BLaER1 (cell line): ENCODE measurements around the gene TSPAN18.
A peak's percentile ranks its signal among the peaks of the same experiment; 100 is the strongest.

Experiments used
- H3K27ac ChIP-seq: shearing (Covaris generic); formaldehyde crosslinking; 2 replicates; pipeline ENCODE4 v1.8.1; 2022
- H3K27me3 ChIP-seq: shearing (Covaris generic); formaldehyde crosslinking; 2 replicates; pipeline ENCODE4 v1.8.1; 2022
- H3K36me3 ChIP-seq: shearing (Covaris generic); formaldehyde crosslinking; 2 replicates; pipeline ENCODE4 v1.8.1; 2022
- H3K4me1 ChIP-seq: shearing (Covaris generic); formaldehyde crosslinking; 2 replicates; pipeline ENCODE4 v1.8.1; 2022
- H3K4me2 ChIP-seq: shearing (Covaris generic); formaldehyde crosslinking; 2 replicates; pipeline ENCODE4 v1.8.1; 2022
- H3K4me3 ChIP-seq: shearing (Covaris generic); formaldehyde crosslinking; 2 replicates; pipeline ENCODE4 v1.8.1; 2022
- H3K9ac ChIP-seq: shearing (Covaris generic); formaldehyde crosslinking; 2 replicates; pipeline ENCODE4 v1.8.1; 2022
- H3K9me3 ChIP-seq: shearing (Covaris generic); formaldehyde crosslinking; 2 replicates; pipeline ENCODE4 v1.8.1; 2022
- H4K20me1 ChIP-seq: shearing (Covaris generic); formaldehyde crosslinking; 2 replicates; pipeline ENCODE4 v1.8.1; 2022
- Cebpa-rat ChIP-seq: shearing (Covaris generic); IDR thresholded peaks from 2 replicates; pipeline ENCODE4 v1.8.1; 2022

The TSPAN18 gene

DNA sequence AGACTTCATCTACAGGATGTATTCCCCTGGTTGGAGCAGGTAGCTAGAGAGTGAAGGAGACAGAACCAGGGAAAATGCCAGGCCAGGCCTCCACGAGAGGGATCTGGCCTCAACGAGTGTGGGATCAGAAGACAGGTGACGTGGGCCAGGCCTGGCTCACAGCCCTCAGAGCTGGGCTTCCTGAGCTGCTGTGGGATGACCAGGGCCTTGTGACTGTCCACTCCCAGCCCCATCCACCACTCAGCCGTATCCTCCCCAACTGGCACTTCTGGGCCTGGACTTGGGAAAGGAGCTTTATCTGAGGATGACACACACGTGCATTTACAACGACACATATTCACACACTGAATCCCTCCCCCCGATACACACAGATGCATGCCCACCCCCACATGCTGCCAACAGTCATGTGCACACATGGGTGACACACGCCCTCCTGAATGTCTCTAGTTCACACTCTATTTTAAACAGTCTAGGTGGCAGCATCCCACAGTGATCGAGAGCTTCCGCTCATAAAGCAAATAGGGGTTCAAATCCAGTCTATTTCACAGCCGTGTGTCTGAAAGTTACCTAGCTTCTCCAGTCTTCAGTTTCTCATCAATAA lies 130.8 kb downstream of the TSPAN18 start:
- H3K4me1 ChIP-seq = peaks cover 52% of the 10 kb centered on the region
- no peaks in the 10 kb centered on the region for H3K36me3 ChIP-seq
- TF ChIP-seq Cebpa-rat = no peak
- H3K9me3 ChIP-seq = no peaks in the 10 kb centered on the region
- peak overlapping the region; percentile 66 for H3K27ac ChIP-seq
- H3K27me3 ChIP-seq = peaks cover 13% of the 10 kb centered on the region
- no peak overlapping the region for H3K4me3 ChIP-seq
- peak overlapping the region; percentile 2; the same call in 1 of the 2 replicates for H3K9ac ChIP-seq
- H3K4me2 ChIP-seq = peak overlapping the region; percentile 56
- H4K20me1 ChIP-seq = peaks cover 8% of the 10 kb centered on the region; the same call in 1 of the 2 replicates

DNA sequence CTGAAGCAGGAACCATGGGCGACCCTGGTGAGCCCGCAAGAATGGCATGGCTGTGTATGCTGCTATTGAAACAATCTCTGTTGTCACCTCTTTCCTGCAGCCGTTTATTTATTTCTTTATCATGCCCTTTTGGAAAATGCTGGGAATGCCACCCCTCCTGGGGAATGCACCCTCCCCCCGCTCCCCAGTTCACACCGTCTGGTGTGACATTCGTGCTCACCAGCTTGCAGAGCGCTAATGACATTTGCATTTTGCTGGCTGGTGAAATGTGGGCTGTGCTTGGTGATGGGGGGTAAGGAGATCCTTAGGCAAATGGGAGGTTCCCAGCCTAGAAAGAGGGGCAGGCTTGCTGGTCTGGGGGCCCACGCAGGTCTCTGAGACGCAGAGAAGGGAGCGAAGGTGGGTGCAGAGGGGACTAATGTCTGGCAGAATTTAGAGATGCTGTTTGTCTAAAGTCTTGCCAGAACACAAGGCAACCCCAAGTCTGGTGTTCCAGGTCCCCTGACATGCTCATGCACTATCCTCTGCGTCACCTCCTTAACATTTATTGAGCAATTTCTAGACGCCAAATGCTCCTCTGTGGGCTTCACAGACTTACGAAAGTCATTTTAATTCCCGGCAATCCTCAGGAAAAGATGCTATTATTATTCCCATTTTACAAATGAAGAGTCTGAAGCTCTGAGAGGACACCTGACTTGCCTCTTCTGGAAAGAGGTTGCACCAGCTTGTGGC lies 132.2 kb downstream of the TSPAN18 start:
- Histone ChIP-seq H3K4me1 (peaks cover 55% of the 10 kb centered on the region), H4K20me1 (peaks cover 17% of the 10 kb centered on the region; the same call in 1 of the 2 replicates)
- no peak for TF ChIP-seq Cebpa-rat

DNA sequence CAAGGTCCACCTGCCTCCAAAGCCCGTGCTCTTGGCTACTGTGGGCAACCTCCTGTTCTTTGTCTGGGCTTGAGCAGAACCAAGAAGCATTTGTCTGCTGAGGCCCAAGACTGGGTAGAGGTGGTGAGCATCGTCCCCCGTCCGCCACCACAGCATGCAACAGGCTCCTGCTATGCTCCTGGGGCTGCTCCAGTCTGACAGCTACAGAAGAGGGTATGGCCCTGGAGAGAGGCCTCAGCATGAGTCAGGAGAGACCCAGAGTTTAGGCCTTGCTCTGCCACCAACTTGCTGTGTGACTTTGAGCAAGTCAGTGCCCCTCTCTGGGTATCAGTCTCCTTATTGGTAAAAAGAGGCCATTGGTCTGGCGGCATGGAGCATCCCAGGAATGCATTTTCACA lies 132.8 kb downstream of the TSPAN18 start:
- no peak overlapping the region for H3K27ac ChIP-seq
- no peaks in the 10 kb centered on the region for H3K9me3 ChIP-seq
- no peak overlapping the region for H3K4me2 ChIP-seq
- no peak overlapping the region for H3K4me3 ChIP-seq
- peaks cover 17% of the 10 kb centered on the region; the same call in 1 of the 2 replicates for H4K20me1 ChIP-seq
- H3K27me3 ChIP-seq = peaks cover 23% of the 10 kb centered on the region
- peaks cover 55% of the 10 kb centered on the region for H3K4me1 ChIP-seq
- no peak for TF ChIP-seq Cebpa-rat
- no peaks in the 10 kb centered on the region for H3K36me3 ChIP-seq
- no peak overlapping the region for H3K9ac ChIP-seq

More for the DNA sequence above, 132.2 kb downstream of the TSPAN18 start:
- Histone ChIP-seq H3K27me3 (peaks cover 23% of the 10 kb centered on the region), H3K4me2 (peak overlapping the region; percentile 56), H3K9ac (no peak overlapping the region), H3K9me3 (no peaks in the 10 kb centered on the region), H3K4me3 (no peak overlapping the region), H3K36me3 (no peaks in the 10 kb centered on the region), H3K27ac (0 out of 2 replicates have a peak overlapping the region, but pooled peaks have one; percentile 66)

DNA sequence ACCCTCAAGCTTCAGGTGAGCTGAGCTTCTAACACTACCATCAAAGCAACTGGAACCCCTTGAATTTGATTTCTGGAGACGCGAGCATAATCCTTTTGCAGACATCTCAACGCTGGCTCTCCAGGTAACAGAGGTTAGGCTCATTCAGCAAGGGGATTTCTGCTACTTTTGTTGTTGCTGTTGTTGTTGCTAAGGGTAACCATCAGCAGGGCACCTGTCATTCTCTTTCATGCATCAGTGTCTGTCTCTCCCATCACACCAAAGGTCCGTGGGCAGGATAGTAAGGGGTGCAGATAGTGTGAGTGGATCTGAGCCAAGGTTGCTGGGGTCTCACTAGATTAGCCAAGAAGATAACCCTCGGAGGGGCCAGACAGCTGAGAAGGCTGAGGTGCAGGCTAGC lies 133.6 kb downstream of the TSPAN18 start:
- Histone ChIP-seq H3K27ac (no peak overlapping the region), H3K9me3 (no peaks in the 10 kb centered on the region), H3K4me3 (no peak overlapping the region), H3K4me2 (no peak overlapping the region), H4K20me1 (peaks cover 17% of the 10 kb centered on the region; the same call in 1 of the 2 replicates), H3K27me3 (peaks cover 23% of the 10 kb centered on the region), H3K9ac (no peak overlapping the region), H3K36me3 (no peaks in the 10 kb centered on the region), H3K4me1 (peaks cover 55% of the 10 kb centered on the region)
- no peak for TF ChIP-seq Cebpa-rat

DNA sequence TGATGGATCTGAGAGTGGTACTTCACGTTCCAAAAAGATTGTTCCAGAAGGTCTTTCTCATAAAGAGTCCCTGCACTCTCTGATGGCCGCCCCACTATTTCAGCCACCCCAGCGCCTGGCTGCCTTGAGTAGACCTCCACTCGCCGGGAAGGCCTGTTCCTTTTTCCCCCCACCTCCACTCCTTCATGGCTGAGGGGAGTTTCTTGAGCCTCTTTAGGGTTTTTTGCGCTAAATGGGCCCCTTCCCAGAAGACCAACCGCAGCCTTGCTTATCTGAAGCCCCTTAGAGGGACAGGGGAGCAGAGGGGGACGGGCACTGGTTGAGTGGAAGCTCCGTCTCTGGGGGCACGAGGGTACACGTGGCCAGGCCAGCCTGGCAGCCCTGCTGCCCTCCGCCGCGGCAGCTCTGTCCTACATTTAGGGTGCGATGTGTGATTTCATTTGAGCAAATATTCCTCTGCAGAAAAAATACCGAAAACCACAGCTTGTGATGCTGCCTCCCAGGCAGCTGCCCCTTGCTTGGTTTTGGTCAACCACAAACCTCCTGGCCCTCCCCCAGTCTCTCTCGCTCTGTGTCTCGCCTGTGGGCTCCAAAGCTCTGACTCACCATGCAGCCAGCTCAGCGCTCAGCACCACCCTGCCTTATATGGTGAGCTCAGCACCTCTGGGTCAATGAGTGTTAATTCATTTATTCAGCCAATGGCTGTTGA lies 135.2 kb downstream of the TSPAN18 start:
- Histone ChIP-seq H3K27me3 (peaks cover 30% of the 10 kb centered on the region), H3K9me3 (no peaks in the 10 kb centered on the region), H3K9ac (no peak overlapping the region), H4K20me1 (peaks cover 17% of the 10 kb centered on the region; the same call in 1 of the 2 replicates), H3K4me2 (peak overlapping the region; percentile 85), H3K4me1 (peaks cover 47% of the 10 kb centered on the region), H3K36me3 (no peaks in the 10 kb centered on the region), H3K27ac (no peak overlapping the region), H3K4me3 (0 out of 2 replicates have a peak overlapping the region, but pooled peaks have one; percentile 9)
- TF ChIP-seq Cebpa-rat = no peak

DNA sequence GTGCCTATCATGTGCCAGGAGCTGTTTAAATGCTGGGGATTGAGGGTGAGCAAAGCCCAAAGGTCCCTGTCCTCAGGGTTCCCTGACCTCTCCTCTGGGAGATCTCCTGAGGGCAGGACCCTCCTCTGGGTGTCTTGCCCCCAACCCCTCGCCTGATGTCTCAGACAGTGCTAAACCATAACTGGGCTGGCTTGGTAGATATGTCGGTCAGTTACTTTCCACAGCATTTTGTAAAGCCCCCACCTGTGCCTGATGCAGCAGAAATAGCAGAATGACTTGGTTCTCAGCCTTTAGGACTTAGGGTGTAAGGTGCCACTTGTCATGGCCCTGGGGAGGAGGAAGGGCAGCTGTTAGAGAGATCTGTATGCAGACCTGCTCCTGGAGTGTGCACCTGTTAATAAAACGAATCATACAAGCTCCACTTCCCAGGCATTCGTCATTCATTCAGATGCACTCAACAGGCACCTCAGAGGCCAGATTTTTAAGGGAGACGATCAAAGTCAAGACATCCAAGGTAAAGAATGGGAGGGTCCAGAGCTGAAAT lies 135.9 kb downstream of the TSPAN18 start:
- no peaks in the 10 kb centered on the region for H3K36me3 ChIP-seq
- no peak overlapping the region for H3K4me3 ChIP-seq
- H3K9me3 ChIP-seq = no peaks in the 10 kb centered on the region
- H3K4me1 ChIP-seq = peaks cover 41% of the 10 kb centered on the region
- no peak overlapping the region for H3K9ac ChIP-seq
- TF ChIP-seq Cebpa-rat = no peak
- H4K20me1 ChIP-seq = peaks cover 17% of the 10 kb centered on the region; the same call in 1 of the 2 replicates
- H3K27ac ChIP-seq = no peak overlapping the region
- H3K27me3 ChIP-seq = peaks cover 30% of the 10 kb centered on the region
- peak overlapping the region; percentile 85 for H3K4me2 ChIP-seq

DNA sequence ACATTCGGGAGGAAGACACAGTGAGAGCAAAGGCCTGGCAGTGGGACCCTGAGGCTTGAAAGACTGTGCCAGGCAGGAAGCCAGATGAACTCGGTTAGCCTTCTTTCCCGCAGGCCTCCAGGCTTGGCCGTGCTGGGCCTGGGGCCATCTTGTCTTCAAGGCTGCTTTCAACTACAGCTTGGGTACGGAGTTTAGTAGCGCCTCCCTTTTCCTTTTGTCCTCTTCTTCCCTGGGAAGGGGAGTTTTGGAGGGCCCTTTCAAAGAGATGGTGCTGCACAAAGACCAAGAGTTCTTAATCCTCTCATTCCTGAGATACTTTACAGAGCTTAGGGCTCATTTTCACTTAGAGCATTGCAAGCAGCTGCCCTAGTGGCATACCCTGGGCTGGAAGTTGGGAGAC lies 136.5 kb downstream of the TSPAN18 start:
- Histone ChIP-seq H4K20me1 (peaks cover 17% of the 10 kb centered on the region; the same call in 1 of the 2 replicates), H3K4me3 (no peak overlapping the region), H3K4me1 (peaks cover 35% of the 10 kb centered on the region), H3K9me3 (no peaks in the 10 kb centered on the region), H3K9ac (no peak overlapping the region), H3K4me2 (peak overlapping the region; percentile 85), H3K36me3 (no peaks in the 10 kb centered on the region), H3K27me3 (peaks cover 30% of the 10 kb centered on the region), H3K27ac (no peak overlapping the region)
- no peak for TF ChIP-seq Cebpa-rat

DNA sequence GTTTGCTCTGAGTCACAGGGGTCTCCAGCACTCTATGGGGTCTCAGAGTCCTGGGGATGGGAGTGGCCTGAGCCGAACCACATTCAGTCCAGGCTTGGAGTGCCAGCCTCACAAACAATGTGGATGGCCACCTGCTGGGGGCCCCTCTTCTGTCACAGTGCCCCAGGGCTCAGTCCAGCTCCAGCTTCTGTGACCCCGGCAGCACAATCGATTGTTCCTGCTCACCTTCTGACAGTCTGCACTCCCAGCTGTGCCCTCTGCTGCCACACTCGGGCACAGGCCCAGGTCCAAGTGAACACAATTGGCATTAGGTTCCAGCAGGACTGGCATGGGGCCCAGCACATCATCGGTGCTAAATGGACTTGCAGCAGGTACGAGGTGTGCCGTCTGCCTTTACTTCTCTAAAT lies 139.1 kb downstream of the TSPAN18 start:
- H3K4me3 ChIP-seq = no peak overlapping the region
- no peak overlapping the region for H3K9ac ChIP-seq
- no peaks in the 10 kb centered on the region for H3K36me3 ChIP-seq
- no peak overlapping the region for H3K27ac ChIP-seq
- H3K9me3 ChIP-seq = no peaks in the 10 kb centered on the region
- peaks cover 18% of the 10 kb centered on the region for H3K27me3 ChIP-seq
- H3K4me2 ChIP-seq = no peak overlapping the region
- H3K4me1 ChIP-seq = peaks cover 40% of the 10 kb centered on the region
- no peak for TF ChIP-seq Cebpa-rat
- H4K20me1 ChIP-seq = peaks cover 17% of the 10 kb centered on the region; the same call in 1 of the 2 replicates

DNA sequence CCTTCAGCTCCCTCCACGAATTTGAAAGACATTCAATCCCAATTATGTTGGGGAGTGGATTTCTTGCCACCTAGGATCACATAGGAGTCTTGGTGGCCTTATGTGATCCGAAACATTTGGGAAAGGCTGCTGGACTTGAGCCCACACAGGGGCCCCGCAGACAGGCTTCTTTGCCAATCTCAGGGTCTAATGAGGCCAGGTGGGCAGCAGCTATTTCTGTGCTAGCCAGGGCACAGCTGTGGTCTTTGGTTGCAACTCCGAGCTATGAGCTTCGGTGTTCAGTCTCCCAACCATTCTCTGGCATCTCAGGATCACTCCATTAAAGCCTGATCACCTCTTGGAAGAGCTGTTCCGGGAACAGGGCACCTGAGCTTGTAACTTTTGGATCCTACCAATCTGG lies 139.5 kb downstream of the TSPAN18 start:
- Histone ChIP-seq H3K27ac (no peak overlapping the region), H3K4me1 (peaks cover 37% of the 10 kb centered on the region), H3K36me3 (no peaks in the 10 kb centered on the region), H3K4me3 (no peak overlapping the region), H3K4me2 (no peak overlapping the region), H3K27me3 (peaks cover 18% of the 10 kb centered on the region), H4K20me1 (peaks cover 17% of the 10 kb centered on the region; the same call in 1 of the 2 replicates), H3K9ac (no peak overlapping the region), H3K9me3 (no peaks in the 10 kb centered on the region)
- no peak for TF ChIP-seq Cebpa-rat
